ENCODE data around the gene PPP2R5C.

- TF ChIP-seq SP3 (tag by site-specific recombination; IDR thresholded peaks at IDR 0.05) = no peak
- no peak for TF ChIP-seq ZBTB49 (tag by site-specific recombination; IDR thresholded peaks at IDR 0.05; ENCODE audit: low read depth)
- TF ChIP-seq CTCF (tag by site-specific recombination; IDR thresholded peaks at IDR 0.05) = no peak
- TF ChIP-seq MYNN (tag by site-specific recombination; IDR thresholded peaks at IDR 0.05; ENCODE audit: borderline replicate concordance) = no peak
- TF ChIP-seq REST (tag by site-specific recombination; IDR thresholded peaks at IDR 0.05) = no peak
- no peak for TF ChIP-seq ZSCAN5A (tag by site-specific recombination; IDR thresholded peaks at IDR 0.05)
- no peak for TF ChIP-seq ZNF645 (tag by site-specific recombination; IDR thresholded peaks at IDR 0.05)
- no peak for TF ChIP-seq ZNF274 (IDR thresholded peaks at IDR 0.05; ENCODE audit: low read length)
- no peak for TF ChIP-seq ZNF274 (tag by site-specific recombination; IDR thresholded peaks at IDR 0.05; ENCODE audit: borderline replicate concordance)
- TF ChIP-seq ZNF776 (tag by site-specific recombination; IDR thresholded peaks at IDR 0.05; ENCODE audit: borderline replicate concordance) = no peak
- TF ChIP-seq GLI2 (tag by site-specific recombination; IDR thresholded peaks at IDR 0.05; ENCODE audit: borderline replicate concordance, low read depth) = no peak
These were observed 79.3 kb downstream of the PPP2R5C start for GRCh38 chr14:101840649-101841369.

All from HEK293 (cell line).